Neural crest cell (in vitro differentiated cells): Measurements from ENCODE around the gene TTC9. TPM values are rescaled to one million over a fixed set of nuclear protein-coding genes. Genes with fewer than 3 reads are reported as not detected.

ENCODE experiments used
- DNase-seq: peaks from one replicate; pipeline ENCODE4 v3.0.0; 2021; ENCODE audit warnings: low read depth, mixed read lengths, low spot score
- H3K27ac Mint-ChIP-seq: one replicate; pipeline ENCODE4 v1.8.0; 2021; ENCODE audit warnings: mild to moderate bottlenecking, mixed read lengths; ENCODE audit not compliant: unreplicated experiment
- H3K27me3 Mint-ChIP-seq: 2 replicates; pipeline ENCODE4 v1.8.0; 2021; ENCODE audit warnings: low read depth, mild to moderate bottlenecking, mixed read lengths
- H3K36me3 Mint-ChIP-seq: 2 replicates; pipeline ENCODE4 v1.8.0; 2021; ENCODE audit warnings: low read depth, mild to moderate bottlenecking, mixed read lengths
- H3K4me1 Mint-ChIP-seq: 2 replicates; pipeline ENCODE4 v1.8.0; 2021; ENCODE audit warnings: mixed read lengths
- H3K4me3 Mint-ChIP-seq: one replicate; pipeline ENCODE4 v1.8.0; 2021; ENCODE audit warnings: mild to moderate bottlenecking, mixed read lengths
- H3K9me3 Mint-ChIP-seq: 2 replicates; pipeline ENCODE4 v1.8.0; 2021; ENCODE audit warnings: mixed read lengths
- total RNA-seq: library from RNA; stranded (reverse); gene quantifications from 2 replicates; pipeline ENCODE4 v1.2.1, GENCODE V29; 2021
- TF ChIP-seq, protein P1 (sequence below): fragments of 200-600 bp; sonication (generic); conservative IDR thresholded peaks from 2 replicates; pipeline ENCODE4 v1.5.0; 2021; ENCODE audit warnings: antibody characterized with exemption, mild to moderate bottlenecking

Gene TTC9
- total RNA-seq, 1 donor from 2014 or later = 4.2 TPM

DNA sequence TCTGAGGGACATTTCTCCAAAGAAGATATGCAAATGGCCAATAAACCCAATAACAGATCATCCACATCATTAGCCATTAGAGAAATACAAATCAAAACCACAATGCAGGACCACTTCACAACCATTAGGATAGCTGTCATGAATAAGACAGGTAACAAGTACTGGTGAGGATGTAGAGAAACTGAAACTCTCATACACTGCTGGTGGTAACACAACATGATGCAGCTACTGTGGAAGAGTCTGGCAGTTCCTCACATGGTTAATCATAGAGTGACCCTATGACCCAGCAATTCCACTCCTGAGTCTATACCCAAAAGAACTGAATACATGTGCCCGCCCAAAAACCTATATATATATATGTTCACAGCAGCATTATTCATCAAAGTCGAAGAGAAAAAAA is 39.0 kb downstream of the TTC9 start:
- Mint-ChIP-seq H3K4me3 (no peak overlapping the region), H3K27me3 (peaks cover 10% of the 10 kb centered on the region), H3K36me3 (no peaks in the 10 kb centered on the region), H3K4me1 (no peaks in the 10 kb centered on the region), H3K27ac (no peak overlapping the region), H3K9me3 (peaks cover 3% of the 10 kb centered on the region)
- no peak for DNase-seq
- TF ChIP-seq, protein P1, sequence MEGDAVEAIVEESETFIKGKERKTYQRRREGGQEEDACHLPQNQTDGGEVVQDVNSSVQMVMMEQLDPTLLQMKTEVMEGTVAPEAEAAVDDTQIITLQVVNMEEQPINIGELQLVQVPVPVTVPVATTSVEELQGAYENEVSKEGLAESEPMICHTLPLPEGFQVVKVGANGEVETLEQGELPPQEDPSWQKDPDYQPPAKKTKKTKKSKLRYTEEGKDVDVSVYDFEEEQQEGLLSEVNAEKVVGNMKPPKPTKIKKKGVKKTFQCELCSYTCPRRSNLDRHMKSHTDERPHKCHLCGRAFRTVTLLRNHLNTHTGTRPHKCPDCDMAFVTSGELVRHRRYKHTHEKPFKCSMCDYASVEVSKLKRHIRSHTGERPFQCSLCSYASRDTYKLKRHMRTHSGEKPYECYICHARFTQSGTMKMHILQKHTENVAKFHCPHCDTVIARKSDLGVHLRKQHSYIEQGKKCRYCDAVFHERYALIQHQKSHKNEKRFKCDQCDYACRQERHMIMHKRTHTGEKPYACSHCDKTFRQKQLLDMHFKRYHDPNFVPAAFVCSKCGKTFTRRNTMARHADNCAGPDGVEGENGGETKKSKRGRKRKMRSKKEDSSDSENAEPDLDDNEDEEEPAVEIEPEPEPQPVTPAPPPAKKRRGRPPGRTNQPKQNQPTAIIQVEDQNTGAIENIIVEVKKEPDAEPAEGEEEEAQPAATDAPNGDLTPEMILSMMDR = no peak

DNA sequence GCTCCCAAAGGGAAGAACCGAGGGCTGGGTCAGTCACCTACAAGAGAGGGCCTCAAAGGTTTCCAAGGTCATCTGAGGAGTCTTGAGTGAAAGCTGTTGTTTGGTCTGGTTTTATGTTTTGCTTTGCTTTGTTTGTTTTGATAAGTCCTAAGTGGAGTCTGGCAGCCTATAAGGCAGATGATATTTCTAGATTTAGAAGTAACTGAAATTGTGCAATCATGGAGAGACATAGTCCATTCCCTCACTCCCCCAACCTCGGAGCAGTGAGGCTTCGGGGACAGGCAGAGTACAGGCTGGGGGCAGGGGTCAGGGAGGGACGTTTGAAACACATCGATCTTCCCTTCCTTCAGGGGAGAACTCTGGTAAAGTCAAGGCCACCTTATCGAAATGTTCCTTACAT is 42.3 kb downstream of the TTC9 start:
- peaks cover 10% of the 10 kb centered on the region for H3K27me3 Mint-ChIP-seq
- no peaks in the 10 kb centered on the region for H3K36me3 Mint-ChIP-seq
- TF ChIP-seq, protein P1 = no peak
- no peak overlapping the region for H3K4me3 Mint-ChIP-seq
- no peak overlapping the region for H3K27ac Mint-ChIP-seq
- peaks cover 3% of the 10 kb centered on the region for H3K9me3 Mint-ChIP-seq
- no peak for DNase-seq
- no peaks in the 10 kb centered on the region for H3K4me1 Mint-ChIP-seq

DNA sequence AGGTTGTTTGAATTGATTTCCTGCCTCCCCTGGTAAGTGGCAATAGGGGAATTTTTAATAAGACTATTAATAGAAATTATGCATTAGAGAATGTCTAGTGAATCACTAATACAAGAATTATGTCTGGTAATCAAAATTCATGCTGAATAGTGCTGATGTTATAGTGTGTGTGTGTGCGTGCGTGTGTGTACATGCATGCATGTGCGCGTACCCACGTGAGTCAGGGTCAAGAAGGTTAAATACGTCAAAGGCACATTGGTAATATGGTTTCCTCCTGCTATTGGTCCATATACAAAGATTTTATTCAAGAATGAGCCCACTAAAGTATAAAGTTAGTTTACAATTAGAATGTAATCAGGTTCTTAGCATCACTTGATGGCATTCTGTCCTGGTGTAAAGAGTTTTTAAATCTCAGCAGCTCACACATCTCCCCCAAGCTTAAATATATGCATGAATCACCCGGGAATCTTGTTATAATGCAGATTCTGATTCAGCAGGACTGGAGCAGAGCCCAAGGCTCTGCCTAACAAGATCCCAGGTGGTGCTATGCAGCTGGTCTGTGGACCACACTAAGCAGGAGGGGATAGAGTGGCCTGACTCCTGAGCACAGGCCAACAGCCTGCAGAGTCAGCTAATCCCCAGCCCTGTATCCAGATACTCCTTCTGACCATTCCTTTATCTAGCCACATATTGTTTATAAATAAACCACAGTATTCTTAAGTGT is 43.9 kb downstream of the TTC9 start:
- Mint-ChIP-seq H3K27me3 (peaks cover 6% of the 10 kb centered on the region), H3K9me3 (peaks cover 2% of the 10 kb centered on the region), H3K27ac (no peak overlapping the region), H3K4me3 (no peak overlapping the region), H3K36me3 (no peaks in the 10 kb centered on the region), H3K4me1 (no peaks in the 10 kb centered on the region)
- DNase-seq = no peak
- TF ChIP-seq, protein P1 = no peak

DNA sequence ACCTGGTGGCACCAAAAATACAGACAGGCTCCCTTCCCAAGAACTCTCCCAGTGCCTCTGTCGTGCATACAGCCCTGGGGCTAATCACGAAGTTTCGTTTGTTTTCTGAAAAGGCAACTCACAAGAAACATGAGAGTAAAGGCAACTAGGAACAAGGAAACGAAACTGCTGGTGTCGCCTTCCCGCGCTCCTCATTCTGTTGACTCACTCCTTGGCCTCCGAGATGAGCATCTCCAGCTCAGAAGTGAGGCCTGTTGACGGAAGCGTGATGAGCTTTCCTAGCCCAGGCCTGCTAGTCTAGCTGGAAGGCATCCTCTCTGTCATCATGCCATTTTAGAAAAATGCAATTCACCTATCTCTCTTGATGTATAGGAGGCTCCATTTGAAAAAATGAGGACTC is 50.5 kb downstream of the TTC9 start:
- TF ChIP-seq, protein P1 = no peak
- H3K4me3 Mint-ChIP-seq = no peak overlapping the region
- H3K4me1 Mint-ChIP-seq = no peaks in the 10 kb centered on the region
- no peaks in the 10 kb centered on the region for H3K27me3 Mint-ChIP-seq
- no peak for DNase-seq
- H3K27ac Mint-ChIP-seq = no peak overlapping the region
- H3K36me3 Mint-ChIP-seq = no peaks in the 10 kb centered on the region
- H3K9me3 Mint-ChIP-seq = no peaks in the 10 kb centered on the region

- Mint-ChIP-seq H3K36me3 (no peaks in the 10 kb centered on the region), H3K27me3 (peaks cover 11% of the 10 kb centered on the region), H3K4me1 (no peaks in the 10 kb centered on the region), H3K9me3 (no peaks in the 10 kb centered on the region), H3K27ac (peak overlapping the region; percentile 58), H3K4me3 (no peak overlapping the region)
- no peak for DNase-seq
- TF ChIP-seq, protein P1 = no peak
Measured at GRCh38 chr14:70696026-70696425, 54.3 kb downstream of the TTC9 start.
